ENCODE data around the gene SHISAL2A. TPM values are rescaled to one million over a fixed set of nuclear protein-coding genes. Genes with fewer than 3 reads are reported as not detected.

Gene SHISAL2A
- total RNA-seq, 1 donor from 2014 or later: 1.4 TPM

- TF ChIP-seq, protein P1, sequence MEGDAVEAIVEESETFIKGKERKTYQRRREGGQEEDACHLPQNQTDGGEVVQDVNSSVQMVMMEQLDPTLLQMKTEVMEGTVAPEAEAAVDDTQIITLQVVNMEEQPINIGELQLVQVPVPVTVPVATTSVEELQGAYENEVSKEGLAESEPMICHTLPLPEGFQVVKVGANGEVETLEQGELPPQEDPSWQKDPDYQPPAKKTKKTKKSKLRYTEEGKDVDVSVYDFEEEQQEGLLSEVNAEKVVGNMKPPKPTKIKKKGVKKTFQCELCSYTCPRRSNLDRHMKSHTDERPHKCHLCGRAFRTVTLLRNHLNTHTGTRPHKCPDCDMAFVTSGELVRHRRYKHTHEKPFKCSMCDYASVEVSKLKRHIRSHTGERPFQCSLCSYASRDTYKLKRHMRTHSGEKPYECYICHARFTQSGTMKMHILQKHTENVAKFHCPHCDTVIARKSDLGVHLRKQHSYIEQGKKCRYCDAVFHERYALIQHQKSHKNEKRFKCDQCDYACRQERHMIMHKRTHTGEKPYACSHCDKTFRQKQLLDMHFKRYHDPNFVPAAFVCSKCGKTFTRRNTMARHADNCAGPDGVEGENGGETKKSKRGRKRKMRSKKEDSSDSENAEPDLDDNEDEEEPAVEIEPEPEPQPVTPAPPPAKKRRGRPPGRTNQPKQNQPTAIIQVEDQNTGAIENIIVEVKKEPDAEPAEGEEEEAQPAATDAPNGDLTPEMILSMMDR (IDR thresholded peaks at IDR 0.05; ENCODE audit: unreplicated experiment): no peak
- H3K4me3 Mint-ChIP-seq: no peak overlapping the region
- no peak overlapping the region for H3K27ac Mint-ChIP-seq
- peaks cover 10% of the 10 kb centered on the region for H3K4me1 Mint-ChIP-seq
- H3K9me3 Mint-ChIP-seq: peaks cover 3% of the 10 kb centered on the region
- H3K27me3 Mint-ChIP-seq (ENCODE audit: low read depth): no peaks in the 10 kb centered on the region
- DNase-seq (ENCODE audit: low spot score in 2 of 2, unreplicated experiment in 2 of 2): no peak
- H3K36me3 Mint-ChIP-seq: no peaks in the 10 kb centered on the region
These were observed 46.5 kb downstream of the SHISAL2A start for GRCh38 chr1:52679498-52679897.

- Mint-ChIP-seq H3K9me3 (peaks cover 3% of the 10 kb centered on the region), H3K4me1 (peaks cover 4% of the 10 kb centered on the region), H3K27ac (no peak overlapping the region), H3K36me3 (no peaks in the 10 kb centered on the region), H3K27me3 (ENCODE audit: low read depth) (no peaks in the 10 kb centered on the region), H3K4me3 (no peak overlapping the region)
- TF ChIP-seq, protein P1 (IDR thresholded peaks at IDR 0.05; ENCODE audit: unreplicated experiment): no peak
- no peak for DNase-seq (ENCODE audit: low spot score in 2 of 2, unreplicated experiment in 2 of 2)
These were observed 47.4 kb downstream of the SHISAL2A start for GRCh38 chr1:52680353-52680752.

DNA sequence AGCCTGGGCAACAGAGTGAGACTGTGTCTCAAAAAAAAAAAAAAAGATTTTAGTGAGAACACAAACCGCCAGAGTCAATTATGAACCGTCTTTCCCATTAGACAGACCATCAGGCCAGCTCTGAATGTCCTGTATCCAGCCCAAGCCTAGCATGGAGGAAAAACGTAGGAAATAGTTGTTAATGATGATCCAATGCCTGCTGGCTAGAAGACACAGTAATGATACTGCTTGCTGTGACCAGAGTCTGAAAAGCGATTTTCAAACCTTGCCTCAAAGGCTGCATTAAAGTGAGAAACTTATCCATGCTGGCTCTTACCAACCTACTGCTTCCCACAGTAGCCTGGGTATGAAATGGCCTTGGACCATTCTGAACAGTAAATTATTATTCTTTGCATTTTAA, 48.2 kb downstream of the SHISAL2A start:
- Mint-ChIP-seq H3K9me3 (peaks cover 3% of the 10 kb centered on the region), H3K27me3 (ENCODE audit: low read depth) (no peaks in the 10 kb centered on the region), H3K4me1 (peaks cover 5% of the 10 kb centered on the region), H3K4me3 (no peak overlapping the region), H3K36me3 (peaks cover 1% of the 10 kb centered on the region), H3K27ac (no peak overlapping the region)
- TF ChIP-seq, protein P1 (IDR thresholded peaks at IDR 0.05; ENCODE audit: unreplicated experiment): no peak
- no peak for DNase-seq (ENCODE audit: low spot score in 2 of 2, unreplicated experiment in 2 of 2)

DNA sequence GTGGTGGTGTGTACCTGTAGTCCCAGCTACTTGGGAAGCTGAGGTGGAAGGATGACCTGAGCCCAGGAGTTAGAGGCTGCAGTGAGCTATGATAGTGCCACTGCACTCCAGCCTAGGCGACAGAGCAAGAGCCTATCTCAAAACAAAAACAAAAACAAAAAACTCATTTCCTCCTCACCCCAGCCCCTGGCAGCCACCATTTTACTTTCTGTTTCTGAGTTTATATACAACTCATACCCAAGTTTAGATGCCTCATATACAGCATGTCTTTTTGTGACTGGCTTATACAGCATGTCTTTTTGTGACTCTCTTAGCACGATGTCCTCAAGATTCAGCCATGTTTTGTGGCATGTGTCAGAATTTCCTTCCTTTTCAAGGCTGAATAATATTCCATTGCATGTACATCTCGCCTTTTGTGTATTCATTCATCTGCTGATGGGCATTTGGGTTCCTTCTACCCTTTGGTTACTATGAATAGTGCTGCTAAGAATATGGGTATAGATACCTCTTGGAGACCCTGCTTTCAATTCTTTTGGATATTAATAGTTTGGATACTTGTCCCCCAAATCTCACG, 50.5 kb downstream of the SHISAL2A start:
- TF ChIP-seq, protein P1 (IDR thresholded peaks at IDR 0.05; ENCODE audit: unreplicated experiment): no peak
- H3K9me3 Mint-ChIP-seq: peaks cover 3% of the 10 kb centered on the region

GRCh38 chr1:52684545-52684944, 51.6 kb downstream of the SHISAL2A start:
- Mint-ChIP-seq H3K4me3 (no peak overlapping the region), H3K4me1 (peaks cover 1% of the 10 kb centered on the region), H3K9me3 (peaks cover 3% of the 10 kb centered on the region), H3K27ac (no peak overlapping the region), H3K36me3 (peaks cover 15% of the 10 kb centered on the region), H3K27me3 (ENCODE audit: low read depth) (no peaks in the 10 kb centered on the region)
- TF ChIP-seq, protein P1 (IDR thresholded peaks at IDR 0.05; ENCODE audit: unreplicated experiment): no peak
- no peak for DNase-seq (ENCODE audit: low spot score in 2 of 2, unreplicated experiment in 2 of 2)

More for the DNA sequence above, 50.5 kb downstream of the SHISAL2A start:
- no peak for DNase-seq (ENCODE audit: low spot score in 2 of 2, unreplicated experiment in 2 of 2)
- no peak overlapping the region for H3K4me3 Mint-ChIP-seq
- H3K27ac Mint-ChIP-seq: no peak overlapping the region
- peaks cover 15% of the 10 kb centered on the region for H3K36me3 Mint-ChIP-seq
- no peaks in the 10 kb centered on the region for H3K27me3 Mint-ChIP-seq (ENCODE audit: low read depth)
- peaks cover 1% of the 10 kb centered on the region for H3K4me1 Mint-ChIP-seq
